Adipocyte (in vitro differentiated cells): Measurements from ENCODE around the gene TMEM250.

Source experiments
- DNase-seq: peaks from one replicate; pipeline ENCODE4 v3.0.0-alpha.2; 2015; ENCODE audit warnings: low read depth
- H3K27me3 ChIP-seq: replicated peaks from 2 replicates; pipeline ENCODE4 v1.7.0; 2013; ENCODE audit warnings: mild to moderate bottlenecking, low read length, moderate library complexity; ENCODE audit not compliant: control insufficient read depth, insufficient read depth
- H3K36me3 ChIP-seq: 2 replicates; pipeline ENCODE4 v1.7.0; 2013; ENCODE audit warnings: low read length, mild to moderate bottlenecking, moderate library complexity; ENCODE audit not compliant: control insufficient read depth, insufficient read depth, severe bottlenecking
- H3K4me1 ChIP-seq: 2 replicates; pipeline ENCODE4 v1.7.0; 2013; ENCODE audit warnings: mild to moderate bottlenecking, low read length, moderate library complexity; ENCODE audit not compliant: control insufficient read depth, insufficient read depth
- H3K4me3 ChIP-seq: 2 replicates; pipeline ENCODE4 v1.7.0; 2013; ENCODE audit warnings: mild to moderate bottlenecking, low read length, moderate library complexity
- H3K9ac ChIP-seq: 2 replicates; pipeline ENCODE4 v1.7.0; 2013; ENCODE audit warnings: mild to moderate bottlenecking, low read length, moderate library complexity
- H3K9me3 ChIP-seq: 2 replicates; pipeline ENCODE4 v1.7.0; 2013; ENCODE audit warnings: mild to moderate bottlenecking, low read length, moderate library complexity; ENCODE audit not compliant: control insufficient read depth

Gene TMEM250

DNA sequence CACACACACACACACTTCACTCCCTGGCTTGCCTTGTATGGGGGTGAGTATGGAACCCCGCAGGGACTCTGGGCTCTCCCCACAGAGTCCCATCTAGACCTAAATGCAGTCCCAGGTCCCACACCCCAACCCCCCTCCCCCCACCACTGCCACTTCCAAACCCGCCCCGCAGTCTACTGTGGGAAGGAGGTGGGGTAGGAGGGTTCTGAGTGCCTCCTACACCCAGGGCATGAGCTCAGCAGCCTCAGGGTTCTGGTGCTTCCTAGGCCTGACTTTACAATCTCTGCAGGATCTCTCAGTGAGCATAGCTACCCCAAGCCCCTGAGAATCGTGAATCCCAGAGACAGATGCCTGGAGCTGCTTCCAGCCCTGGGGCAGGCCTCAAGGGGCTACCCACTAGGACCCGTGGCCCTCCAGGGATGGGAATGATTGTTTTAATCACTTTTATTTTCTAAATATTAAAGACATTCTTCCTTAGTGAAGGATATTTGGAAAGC is 22.1 kb downstream of the TMEM250 start:
- peaks cover 4% of the 10 kb centered on the region for H3K27me3 ChIP-seq
- no peak overlapping the region for H3K4me3 ChIP-seq

GRCh38 chr9:136095070-136096058 is 23.3 kb downstream of the TMEM250 start, which contains the start of gene NACC2:
Gene NACC2 (minus strand): TSS chr9:136095289. CDS start chr9:136050521, 44,768 bp downstream.
- peak within 1 kb of the TSS; percentile 88 for H3K9ac ChIP-seq
- no peaks in the 10 kb centered on the region for H3K27me3 ChIP-seq
- H3K4me3 ChIP-seq, result peak within 1 kb of the TSS; percentile 85
- H3K4me1 ChIP-seq, result peaks cover 17% of the 10 kb centered on the region
- H3K9me3 ChIP-seq, result no peaks in the 10 kb centered on the region
- peak; percentile 82 for DNase-seq
- H3K36me3 ChIP-seq, result no peaks in the 10 kb centered on the region

More for the DNA sequence above, 22.1 kb downstream of the TMEM250 start:
- peaks cover 16% of the 10 kb centered on the region for H3K4me1 ChIP-seq
- H3K9ac ChIP-seq, result peak overlapping the region; percentile 86
- H3K9me3 ChIP-seq, result no peaks in the 10 kb centered on the region
- DNase-seq, result no peak
- H3K36me3 ChIP-seq, result no peaks in the 10 kb centered on the region

DNA sequence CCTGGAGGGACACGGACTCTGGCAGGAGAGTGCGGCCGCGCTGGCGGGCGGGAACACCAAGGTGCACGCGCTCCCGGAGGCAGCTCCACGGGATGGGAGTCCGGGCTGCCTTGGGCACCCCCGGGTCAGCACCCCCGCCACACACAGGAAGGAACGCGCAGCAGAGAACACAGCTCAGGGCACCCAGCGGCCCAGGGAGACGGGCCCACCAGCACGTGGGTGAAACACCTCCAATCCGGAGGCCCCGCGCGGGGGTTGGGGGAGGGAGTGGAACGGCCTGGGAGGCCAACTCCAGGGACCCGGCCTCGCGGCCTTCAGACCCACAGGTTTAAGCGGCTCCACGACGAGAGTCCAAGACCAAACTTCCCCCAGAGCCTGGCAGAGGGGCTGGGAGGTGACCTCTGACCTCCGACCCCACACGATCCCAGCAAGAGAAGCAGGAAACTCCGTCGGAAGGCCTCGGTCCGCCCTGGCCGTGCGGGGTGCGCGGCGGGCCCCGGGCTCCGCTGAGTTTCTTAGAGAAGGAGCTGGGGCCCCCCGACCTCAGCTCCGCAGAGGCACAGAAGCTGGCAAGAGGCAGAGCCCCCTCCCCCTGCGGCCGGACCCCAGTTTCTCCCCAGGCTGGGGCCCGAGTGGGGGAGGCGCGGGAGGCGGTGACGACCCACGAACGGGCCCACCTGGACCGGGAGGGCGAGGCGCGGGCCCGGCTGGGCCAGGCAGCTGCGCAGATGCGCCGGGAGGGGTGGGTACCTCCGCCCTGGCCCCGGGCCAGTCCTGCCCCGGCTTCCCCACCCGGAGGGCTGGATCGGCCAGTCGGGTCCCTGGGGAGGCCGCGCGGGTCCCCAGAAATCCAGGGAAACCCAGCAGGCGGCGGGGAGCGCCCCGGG is 24.4 kb downstream of the TMEM250 start:
- Histone ChIP-seq H3K27me3 (no peaks in the 10 kb centered on the region), H3K4me3 (peak overlapping the region; percentile 85), H3K4me1 (peaks cover 17% of the 10 kb centered on the region), H3K9me3 (no peaks in the 10 kb centered on the region), H3K9ac (peak overlapping the region; percentile 88), H3K36me3 (no peaks in the 10 kb centered on the region)
- DNase-seq, result peak; percentile 80

DNA sequence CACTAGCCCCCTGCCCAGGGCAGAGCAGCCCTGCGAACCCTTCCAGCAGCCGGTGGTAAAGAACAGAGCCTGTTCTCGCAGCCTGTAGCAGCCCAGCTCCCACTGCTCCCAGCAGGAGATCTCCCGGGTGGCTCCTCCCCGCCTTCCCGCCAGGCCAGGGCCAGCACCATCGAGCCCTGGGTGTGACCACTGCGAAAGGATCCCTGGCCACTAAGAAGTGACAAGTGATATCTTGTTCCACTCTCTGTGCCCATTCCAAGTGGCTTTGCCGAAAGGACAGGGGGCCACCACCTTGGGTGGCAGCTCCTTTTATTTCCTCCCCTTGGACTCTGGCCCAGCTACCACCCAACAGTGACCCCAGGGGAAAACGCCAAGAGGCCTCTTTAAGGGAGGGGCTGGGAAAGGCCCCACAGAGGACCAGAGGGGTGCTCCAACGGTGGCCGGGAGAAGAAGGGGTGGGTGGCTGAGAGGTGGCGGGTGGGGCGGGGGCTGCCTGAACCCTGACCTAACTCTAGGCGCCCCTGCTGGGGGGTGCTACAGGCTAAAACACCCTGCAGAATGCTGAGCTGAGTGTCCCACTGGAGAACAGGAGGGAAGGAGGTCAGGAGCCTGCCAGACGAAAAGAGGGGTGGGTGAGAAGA is 25.2 kb downstream of the TMEM250 start:
- H3K9me3 ChIP-seq, result no peaks in the 10 kb centered on the region
- H3K4me3 ChIP-seq, result peak overlapping the region; percentile 85
- H3K4me1 ChIP-seq, result peaks cover 17% of the 10 kb centered on the region
- H3K36me3 ChIP-seq, result no peaks in the 10 kb centered on the region
- DNase-seq, result peak; percentile 20
- no peaks in the 10 kb centered on the region for H3K27me3 ChIP-seq
- peak overlapping the region; percentile 88 for H3K9ac ChIP-seq

GRCh38 chr9:136092741-136093140 is 25.9 kb downstream of the TMEM250 start:
- Histone ChIP-seq H3K27me3 (no peaks in the 10 kb centered on the region), H3K36me3 (no peaks in the 10 kb centered on the region), H3K4me3 (peak overlapping the region; percentile 85), H3K9ac (peak overlapping the region; percentile 52), H3K9me3 (no peaks in the 10 kb centered on the region), H3K4me1 (peaks cover 17% of the 10 kb centered on the region)
- no peak for DNase-seq

GRCh38 chr9:136092353-136092650 is 26.4 kb downstream of the TMEM250 start:
- DNase-seq, result no peak
- Histone ChIP-seq H3K36me3 (no peaks in the 10 kb centered on the region), H3K9ac (no peak overlapping the region), H3K4me3 (no peak overlapping the region), H3K9me3 (no peaks in the 10 kb centered on the region), H3K27me3 (no peaks in the 10 kb centered on the region), H3K4me1 (peaks cover 17% of the 10 kb centered on the region)

DNA sequence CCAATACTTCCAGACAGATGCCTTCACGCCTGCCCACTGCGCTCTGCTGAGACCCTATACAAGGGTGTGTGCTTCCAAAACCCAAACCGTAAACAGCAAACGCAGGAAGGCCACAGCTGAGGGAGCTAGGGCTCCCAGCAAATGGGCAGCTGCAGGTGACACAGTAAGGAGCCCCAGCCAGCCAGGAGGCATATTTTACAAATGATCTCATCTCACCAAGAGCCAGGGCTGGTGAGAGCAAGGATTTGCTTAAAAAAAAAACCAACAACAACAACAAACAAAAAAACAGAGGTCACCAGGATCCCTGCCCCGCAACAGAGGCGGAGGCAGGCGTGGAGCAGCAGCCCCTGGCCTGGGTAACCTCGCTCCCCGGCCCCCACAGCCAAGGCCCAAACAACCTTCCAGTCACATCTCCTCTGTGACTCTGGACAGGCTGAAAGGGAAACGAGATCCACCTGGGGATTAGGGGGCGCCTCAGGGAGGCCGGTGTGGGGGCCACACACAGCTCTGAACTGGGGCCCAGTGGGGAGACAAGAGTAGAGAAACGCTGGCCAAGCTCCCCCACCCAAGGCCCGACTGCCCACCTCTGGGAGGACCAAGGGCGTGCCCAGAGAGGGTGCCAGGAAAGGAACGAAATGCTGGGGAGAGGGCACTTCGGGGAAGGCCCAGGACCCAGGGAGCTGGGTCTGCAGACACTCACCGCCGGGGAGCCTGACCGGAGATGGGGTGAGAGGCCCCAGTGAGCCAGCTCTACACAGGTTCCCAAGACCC is 26.9 kb downstream of the TMEM250 start:
- peaks cover 17% of the 10 kb centered on the region for H3K4me1 ChIP-seq
- peak; percentile 41 for DNase-seq
- no peak overlapping the region for H3K4me3 ChIP-seq
- no peaks in the 10 kb centered on the region for H3K36me3 ChIP-seq
- H3K27me3 ChIP-seq, result no peaks in the 10 kb centered on the region
- H3K9me3 ChIP-seq, result no peaks in the 10 kb centered on the region
- peak overlapping the region; percentile 58 for H3K9ac ChIP-seq

DNA sequence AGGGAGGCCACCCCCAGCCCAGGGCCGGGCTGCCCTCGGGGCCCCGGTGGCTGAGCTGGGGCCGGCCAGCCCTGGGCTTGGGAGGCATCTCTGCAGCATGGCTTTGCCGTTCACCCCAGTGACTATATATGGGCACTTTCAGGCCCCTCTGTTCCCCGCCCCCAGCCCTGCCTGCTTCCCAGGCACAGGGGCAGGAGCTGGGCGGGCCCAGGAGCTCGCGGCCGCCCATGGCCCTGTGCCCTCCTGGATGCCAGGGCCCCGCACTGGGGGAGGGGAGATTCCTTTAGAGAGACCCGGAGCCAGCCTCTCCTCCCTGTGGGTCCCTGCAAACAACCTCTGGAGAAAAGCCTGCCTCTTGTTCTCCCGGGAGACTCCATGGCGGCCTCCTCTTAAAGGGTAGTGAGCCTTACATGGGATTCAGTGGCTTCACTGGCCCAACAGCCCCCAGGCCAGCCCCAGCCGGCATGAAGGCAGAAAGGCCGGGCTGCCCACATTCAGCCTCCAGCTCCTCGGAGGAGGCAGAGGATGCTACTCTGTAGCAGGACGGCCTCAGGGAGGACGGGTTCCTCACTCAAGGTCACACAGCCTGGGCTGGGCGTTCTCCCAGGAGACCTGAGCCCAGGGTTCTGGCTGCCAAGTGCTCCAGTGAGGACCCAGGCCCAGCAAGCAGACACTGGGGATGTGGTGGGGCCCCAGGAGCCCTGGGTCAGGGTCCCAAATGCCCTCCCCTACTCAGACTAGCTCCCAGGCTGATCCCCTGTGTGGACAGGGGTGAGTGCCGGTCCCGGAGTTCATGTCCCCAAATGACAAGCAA is 27.7 kb downstream of the TMEM250 start:
- peak; percentile 21 for DNase-seq
- H3K4me1 ChIP-seq, result peaks cover 14% of the 10 kb centered on the region
- no peaks in the 10 kb centered on the region for H3K27me3 ChIP-seq

GRCh38 chr9:136090056-136090735 is 28.5 kb downstream of the TMEM250 start:
- no peak overlapping the region for H3K9ac ChIP-seq
- peaks cover 11% of the 10 kb centered on the region for H3K4me1 ChIP-seq
- H3K9me3 ChIP-seq, result no peaks in the 10 kb centered on the region
- no peaks in the 10 kb centered on the region for H3K27me3 ChIP-seq
- DNase-seq, result no peak
- no peaks in the 10 kb centered on the region for H3K36me3 ChIP-seq
- no peak overlapping the region for H3K4me3 ChIP-seq

More for the DNA sequence above, 27.7 kb downstream of the TMEM250 start:
- peak overlapping the region; percentile 58 for H3K9ac ChIP-seq
- no peaks in the 10 kb centered on the region for H3K36me3 ChIP-seq
- no peak overlapping the region for H3K4me3 ChIP-seq
- H3K9me3 ChIP-seq, result no peaks in the 10 kb centered on the region
